Measurements from ENCODE around the gene KSR2.
"Not testable (repeated sequence)": the region's sequence is repeated elsewhere in the genome, so short reads cannot be mapped to it uniquely, and the experiment has no call there.

Gene KSR2

GRCh38 chr12:117742721-117743120 is 226.1 kb downstream of the KSR2 start:
- no peak for DNase-seq

GRCh38 chr12:117738233-117738632 is 230.6 kb downstream of the KSR2 start:
- no peak for DNase-seq

GRCh38 chr12:117733549-117733805 is 235.3 kb downstream of the KSR2 start:
- no peak for DNase-seq

GRCh38 chr12:117732761-117733548 is 235.8 kb downstream of the KSR2 start:
- no peak for DNase-seq

GRCh38 chr12:117731131-117731530 is 237.7 kb downstream of the KSR2 start:
- DNase-seq, result not testable (repeated sequence)

- no peak for DNase-seq
Measured at GRCh38 chr12:117727301-117727700, 241.5 kb downstream of the KSR2 start.

- DNase-seq, result peak; percentile 62
Measured at GRCh38 chr12:117724543-117724942, 244.2 kb downstream of the KSR2 start.

- DNase-seq, result peak; percentile 51
Measured at GRCh38 chr12:117718559-117718958, 250.2 kb downstream of the KSR2 start.

- no peak for DNase-seq
Measured at GRCh38 chr12:117718141-117718540, 250.6 kb downstream of the KSR2 start.

GRCh38 chr12:117714203-117714602 is 254.6 kb downstream of the KSR2 start:
- no peak for DNase-seq

- DNase-seq, result no peak
Measured at GRCh38 chr12:117710121-117710520, 258.7 kb downstream of the KSR2 start.

GRCh38 chr12:117707861-117708260 is 260.9 kb downstream of the KSR2 start:
- DNase-seq, result no peak

GRCh38 chr12:117703584-117703983 is 265.2 kb downstream of the KSR2 start:
- DNase-seq, result no peak

- no peak for DNase-seq
Measured at GRCh38 chr12:117702741-117703140, 266.0 kb downstream of the KSR2 start.

GRCh38 chr12:117699575-117699974 is 269.2 kb downstream of the KSR2 start:
- DNase-seq, result no peak

GRCh38 chr12:117699118-117699517 is 269.7 kb downstream of the KSR2 start:
- no peak for DNase-seq

GRCh38 chr12:117695956-117696355 is 272.8 kb downstream of the KSR2 start:
- DNase-seq, result peak; percentile 96

GRCh38 chr12:117692512-117692911 is 276.3 kb downstream of the KSR2 start:
- DNase-seq, result no peak

- no peak for DNase-seq
Measured at GRCh38 chr12:117689857-117690256, 278.9 kb downstream of the KSR2 start.

GRCh38 chr12:117688446-117688845 is 280.3 kb downstream of the KSR2 start:
- no peak for DNase-seq

GRCh38 chr12:117686911-117687377 is 281.8 kb downstream of the KSR2 start:
- peak; percentile 80 for DNase-seq

- no peak for DNase-seq
Measured at GRCh38 chr12:117686210-117686609, 282.6 kb downstream of the KSR2 start.

GRCh38 chr12:117685110-117685926 is 283.5 kb downstream of the KSR2 start:
- peak; percentile 48 for DNase-seq

- no peak for DNase-seq
Measured at GRCh38 chr12:117684471-117684870, 284.3 kb downstream of the KSR2 start.
